Activated CD8-positive, alpha-beta memory T cell treated with anti-CD3 and anti-CD28 coated beads for 4 hours (primary cell): ENCODE results near the gene RAB27A.
"Not testable (repeated sequence)": the region's sequence is repeated elsewhere in the genome, so short reads cannot be mapped to it uniquely, and the experiment has no call there.

Experiments
- DNase-seq, 2 donors: peaks; one replicate each; pipeline ENCODE4 v3.0.0-alpha.2; 2020; ENCODE audit warnings: low read depth in 2 of 2

RAB27A gene

GRCh38 chr15:55250392-55250791 lies 39.2 kb downstream of the RAB27A start:
- DNase-seq: no peak

DNA sequence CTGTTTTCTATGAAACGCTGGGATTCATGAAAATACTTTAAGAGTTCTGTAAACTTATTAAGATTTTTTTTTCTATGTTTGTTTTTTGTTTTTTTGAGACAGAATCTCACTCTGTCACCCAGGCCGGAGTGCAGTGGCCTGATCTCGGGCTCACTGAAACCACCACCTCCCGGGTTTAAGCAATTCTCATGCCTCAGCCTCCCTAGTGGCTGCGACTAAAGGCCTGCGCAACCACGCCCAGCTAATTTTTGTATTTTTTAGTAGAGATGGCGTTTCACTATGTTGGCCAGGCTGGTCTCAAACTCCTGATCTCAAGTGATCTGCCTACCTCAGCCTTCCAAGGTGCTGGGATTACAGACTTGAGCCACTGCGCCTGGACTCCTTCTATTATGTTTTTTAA lies 39.7 kb downstream of the RAB27A start:
- DNase-seq: not testable (repeated sequence)

GRCh38 chr15:55248895-55249294 lies 40.7 kb downstream of the RAB27A start:
- no peak for DNase-seq

GRCh38 chr15:55247766-55248427 lies 41.7 kb downstream of the RAB27A start:
- no peak for DNase-seq

DNA sequence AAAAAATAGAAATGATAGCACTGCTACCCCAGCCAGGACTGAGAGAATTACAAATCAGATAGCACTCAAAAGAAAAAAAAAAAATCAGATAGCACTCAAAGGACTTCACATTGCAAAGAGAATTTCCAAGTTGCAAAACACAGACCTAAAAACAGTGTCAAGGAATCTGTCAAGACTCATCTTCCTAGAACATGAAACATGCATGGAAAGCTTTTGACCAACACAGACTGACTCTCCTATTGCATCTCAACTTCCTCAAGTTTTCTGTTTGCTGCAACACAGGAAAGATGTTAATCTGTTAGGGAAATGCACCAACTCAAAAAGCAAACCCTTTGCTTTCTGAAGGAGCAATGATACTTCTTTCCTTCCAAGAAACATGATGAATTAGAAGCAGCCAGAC lies 42.3 kb downstream of the RAB27A start:
- no peak for DNase-seq

GRCh38 chr15:55246567-55246966 lies 43.0 kb downstream of the RAB27A start:
- no peak for DNase-seq

- no peak for DNase-seq
Observed at GRCh38 chr15:55245059-55245458, 44.6 kb downstream of the RAB27A start.

DNA sequence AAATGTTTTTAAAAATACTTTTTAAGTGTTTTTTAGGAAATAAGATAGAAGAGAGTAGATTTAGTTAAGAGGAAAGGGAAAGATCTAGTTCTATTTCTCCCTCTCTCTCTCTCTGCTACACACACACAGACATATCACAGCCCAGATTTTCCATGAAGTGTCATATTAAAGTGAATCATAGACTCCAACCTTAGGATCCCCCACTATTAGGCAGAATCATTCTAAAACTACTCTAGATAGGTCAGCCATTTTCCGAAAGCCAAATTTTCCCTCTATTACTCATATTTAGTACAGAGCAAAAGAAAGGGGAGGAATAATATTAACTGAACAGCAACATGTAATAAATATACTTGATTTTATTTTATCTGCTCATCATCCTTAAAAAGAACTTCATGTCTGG lies 47.7 kb downstream of the RAB27A start:
- DNase-seq: no peak

DNA sequence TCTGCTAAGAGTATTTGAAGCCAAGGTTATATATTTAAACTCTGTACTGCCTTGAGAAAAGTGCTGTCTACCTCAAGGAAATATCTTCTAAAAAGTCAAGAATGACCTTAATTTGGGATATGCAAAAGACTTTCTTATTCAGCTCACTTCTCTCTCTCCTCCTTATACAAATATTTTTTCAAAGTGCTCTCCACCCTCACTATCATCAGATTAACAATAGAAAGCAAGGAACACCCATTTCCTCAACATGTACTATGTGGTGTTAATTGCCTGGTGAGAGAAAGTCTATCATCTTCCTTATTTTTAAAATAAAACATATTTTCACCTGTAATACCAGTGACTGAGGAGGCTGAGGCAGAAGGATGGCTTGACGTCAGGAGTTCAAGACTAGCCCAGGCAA lies 48.4 kb downstream of the RAB27A start:
- no peak for DNase-seq

- DNase-seq: no peak
Observed at GRCh38 chr15:55240125-55240760, 49.4 kb downstream of the RAB27A start.

DNA sequence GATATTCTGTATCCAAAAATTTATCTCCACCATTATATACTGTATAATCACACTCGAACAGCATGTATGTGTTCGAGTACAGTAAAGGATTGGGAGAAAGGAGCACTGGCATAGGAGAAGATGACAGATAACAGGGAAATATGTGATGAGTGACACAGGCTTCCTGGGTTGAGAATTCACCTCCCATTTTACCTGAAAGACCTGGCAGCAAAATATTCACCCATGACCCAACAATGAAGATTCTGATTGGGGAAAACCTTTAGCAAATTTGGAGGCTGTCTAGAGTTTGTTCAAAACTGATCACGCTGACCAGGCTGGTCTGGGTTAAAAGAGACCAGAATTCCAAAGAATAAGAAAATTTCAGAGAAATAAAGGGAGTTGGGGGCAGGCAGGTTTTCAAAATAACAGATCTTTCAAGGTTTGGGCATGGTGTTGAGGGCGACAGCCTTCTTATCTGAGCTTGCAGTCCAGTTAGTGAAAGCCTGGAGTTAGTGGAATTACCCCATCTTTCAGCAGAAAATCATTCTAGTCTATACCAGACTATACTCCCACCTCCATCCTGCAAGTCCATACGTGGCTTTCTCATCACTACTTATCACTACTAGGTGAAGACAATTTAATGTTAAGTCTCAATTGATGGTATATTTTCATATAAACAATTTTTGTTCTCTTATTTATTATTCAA lies 50.0 kb downstream of the RAB27A start:
- DNase-seq: no peak

DNA sequence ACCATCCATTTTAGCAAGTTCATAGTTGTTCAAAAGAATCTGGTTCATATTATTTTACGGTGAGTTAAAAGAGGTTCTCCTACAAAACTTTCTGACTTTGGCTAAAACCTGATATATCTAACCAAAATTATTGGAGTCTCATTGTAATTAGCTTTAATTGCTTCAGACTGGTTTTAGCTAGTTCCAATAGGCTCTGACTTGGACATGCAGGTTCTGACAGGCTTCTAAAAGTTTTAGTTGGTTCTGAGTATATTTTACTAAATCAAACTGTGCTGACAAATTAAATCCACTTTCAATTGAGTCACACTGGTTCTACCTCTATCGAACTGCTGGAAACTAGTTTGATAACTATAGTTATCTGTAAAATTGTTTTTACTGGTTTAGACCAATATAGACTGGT lies 50.7 kb downstream of the RAB27A start:
- no peak for DNase-seq

GRCh38 chr15:55237219-55238130 lies 52.1 kb downstream of the RAB27A start:
- no peak for DNase-seq

- no peak for DNase-seq
Observed at GRCh38 chr15:55235546-55236036, 54.0 kb downstream of the RAB27A start.

- DNase-seq: no peak
Observed at GRCh38 chr15:55234800-55235104, 54.9 kb downstream of the RAB27A start.

DNA sequence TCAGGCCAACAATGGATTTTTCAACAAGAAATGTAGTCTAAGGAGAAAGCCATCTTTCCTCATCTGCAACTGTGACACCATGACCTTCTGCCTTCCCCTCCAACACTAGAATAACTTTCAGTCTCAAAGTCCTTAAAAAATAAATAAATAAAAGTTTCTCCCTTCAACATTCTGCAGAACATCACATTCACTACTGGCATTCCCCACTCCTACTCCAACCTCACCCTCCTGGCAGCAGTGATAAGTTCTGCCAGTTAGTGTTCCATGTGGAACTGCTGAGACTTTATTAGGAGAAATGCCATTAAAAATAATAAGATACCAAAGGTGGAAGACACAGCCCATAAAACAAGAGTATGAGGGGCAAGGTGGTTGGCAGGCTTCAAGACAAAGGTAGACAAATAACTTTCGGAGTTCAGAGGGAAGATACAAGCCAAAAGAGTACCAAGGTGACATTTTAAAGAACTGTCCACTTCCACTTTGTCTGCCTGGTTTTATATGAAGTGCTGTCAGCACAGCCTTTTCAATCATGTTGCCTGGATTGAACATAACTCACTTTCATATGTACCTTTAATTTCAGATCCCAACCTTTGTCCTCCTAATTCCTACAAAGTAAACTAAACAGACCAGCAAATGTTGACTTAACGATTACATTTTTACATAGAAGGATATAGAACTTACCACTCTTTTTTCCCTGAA lies 55.4 kb downstream of the RAB27A start:
- no peak for DNase-seq

GRCh38 chr15:55231455-55231854 lies 58.2 kb downstream of the RAB27A start:
- no peak for DNase-seq

DNA sequence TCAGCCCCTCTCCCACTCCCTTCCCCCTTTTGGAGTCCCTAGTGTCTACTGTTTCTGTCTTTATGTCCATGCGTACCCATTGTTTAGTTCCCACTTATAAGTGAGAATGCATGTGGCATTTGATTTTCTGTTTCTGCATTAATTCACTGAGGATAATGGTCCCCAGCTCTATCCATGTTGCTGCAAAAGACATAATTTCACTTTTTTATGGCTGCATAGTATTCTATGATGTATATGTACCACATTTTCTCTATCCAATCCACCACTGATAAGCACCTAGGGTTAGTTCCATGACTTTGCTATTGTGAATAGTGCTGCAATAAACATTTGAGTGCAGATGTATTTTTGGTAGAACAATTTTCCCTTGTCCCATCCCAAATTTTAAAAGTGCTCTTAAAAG lies 58.7 kb downstream of the RAB27A start:
- DNase-seq: no peak

- DNase-seq: no peak
Observed at GRCh38 chr15:55230051-55230670, 59.5 kb downstream of the RAB27A start.

- no peak for DNase-seq
Observed at GRCh38 chr15:55226127-55226526, 63.5 kb downstream of the RAB27A start.

- DNase-seq: no peak
Observed at GRCh38 chr15:55224892-55225291, 64.7 kb downstream of the RAB27A start.
